ENCODE results near the gene ATXN10.

GRCh38 chr22:45793161-45793560 is 121.5 kb downstream of the ATXN10 start:
- TF ChIP-seq, protein P1, sequence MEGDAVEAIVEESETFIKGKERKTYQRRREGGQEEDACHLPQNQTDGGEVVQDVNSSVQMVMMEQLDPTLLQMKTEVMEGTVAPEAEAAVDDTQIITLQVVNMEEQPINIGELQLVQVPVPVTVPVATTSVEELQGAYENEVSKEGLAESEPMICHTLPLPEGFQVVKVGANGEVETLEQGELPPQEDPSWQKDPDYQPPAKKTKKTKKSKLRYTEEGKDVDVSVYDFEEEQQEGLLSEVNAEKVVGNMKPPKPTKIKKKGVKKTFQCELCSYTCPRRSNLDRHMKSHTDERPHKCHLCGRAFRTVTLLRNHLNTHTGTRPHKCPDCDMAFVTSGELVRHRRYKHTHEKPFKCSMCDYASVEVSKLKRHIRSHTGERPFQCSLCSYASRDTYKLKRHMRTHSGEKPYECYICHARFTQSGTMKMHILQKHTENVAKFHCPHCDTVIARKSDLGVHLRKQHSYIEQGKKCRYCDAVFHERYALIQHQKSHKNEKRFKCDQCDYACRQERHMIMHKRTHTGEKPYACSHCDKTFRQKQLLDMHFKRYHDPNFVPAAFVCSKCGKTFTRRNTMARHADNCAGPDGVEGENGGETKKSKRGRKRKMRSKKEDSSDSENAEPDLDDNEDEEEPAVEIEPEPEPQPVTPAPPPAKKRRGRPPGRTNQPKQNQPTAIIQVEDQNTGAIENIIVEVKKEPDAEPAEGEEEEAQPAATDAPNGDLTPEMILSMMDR (IDR thresholded peaks at IDR 0.05; ENCODE audit: low read length) = no peak
- no peak for TF ChIP-seq EZH2 (IDR thresholded peaks at IDR 0.05; ENCODE audit: borderline replicate concordance, low read length)

Measured in OCI-LY1 (cell line).